Renal cortex interstitium (tissue), 11 donors: ENCODE data around the gene CEP290. TPM values are rescaled to one million over a fixed set of nuclear protein-coding genes. Genes with fewer than 3 reads are reported as not detected.
"Not testable (repeated sequence)": the region's sequence is repeated elsewhere in the genome, so short reads cannot be mapped to it uniquely, and the experiment has no call there.

Experiments used
- DNase-seq, 11 donors: peaks; one replicate each; pipeline ENCODE4 v3.0.0-alpha.2; 2013; ENCODE audit warnings: low read depth in 9 of 11, low spot score in 4 of 11; ENCODE audit errors: extremely low read depth in 1 of 11
- polyA plus RNA-seq, 3 donors: library from polyadenylated mRNA; unstranded; fragments of 120-200 nt; gene quantifications; one replicate each; pipeline ENCODE4 v1.2.1, GENCODE V29; 2013; ENCODE audit not compliant: insufficient read length in 3 of 3

CEP290 gene
- polyA plus RNA-seq, 3 donors: 22.5 to 29.9 (median 29.6) TPM

DNA sequence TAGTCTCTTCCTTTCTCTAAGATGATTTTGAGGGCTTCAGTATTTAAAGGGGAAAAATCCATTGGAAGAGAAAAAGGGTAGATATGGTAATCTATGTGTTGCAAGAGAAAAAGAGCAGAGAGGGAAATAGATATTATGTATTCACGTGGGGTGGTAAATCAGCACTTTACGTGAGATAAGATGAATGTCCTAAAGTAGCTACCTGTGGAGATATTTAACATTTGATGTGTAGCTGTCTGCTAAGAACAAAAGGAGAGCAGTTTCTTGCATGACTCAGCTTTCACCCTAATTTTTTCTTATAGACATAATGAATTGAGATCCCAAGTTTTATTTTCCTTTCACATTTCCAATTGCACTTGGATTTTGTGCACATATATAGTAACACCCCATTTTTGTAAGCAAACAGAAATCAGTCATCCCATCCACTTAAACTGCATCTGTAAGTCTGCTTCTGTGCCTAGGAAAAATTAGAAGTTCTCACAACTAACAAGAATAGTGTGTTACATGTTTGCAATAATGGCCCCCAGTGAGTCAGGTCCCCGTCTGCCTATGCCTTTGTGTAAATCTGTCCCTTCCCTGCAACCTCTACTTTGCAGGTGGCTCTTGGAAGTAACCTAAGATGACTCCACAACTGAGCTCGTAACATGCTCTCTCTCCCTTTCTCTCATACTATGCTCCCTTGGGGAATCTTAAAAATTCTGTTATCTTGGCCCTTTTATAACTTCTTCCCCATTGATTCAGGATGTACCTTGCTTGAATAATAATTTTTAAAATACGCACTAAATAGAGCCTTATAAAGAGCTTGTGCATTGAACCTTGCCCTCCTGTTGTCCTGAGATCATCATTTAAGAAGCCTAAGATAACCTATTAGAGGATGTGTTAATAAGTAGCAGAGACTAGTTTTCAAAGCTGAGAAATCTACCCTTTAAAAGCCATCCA is 3.9 kb upstream of the CEP290 start:
- DNase-seq: no peak

DNA sequence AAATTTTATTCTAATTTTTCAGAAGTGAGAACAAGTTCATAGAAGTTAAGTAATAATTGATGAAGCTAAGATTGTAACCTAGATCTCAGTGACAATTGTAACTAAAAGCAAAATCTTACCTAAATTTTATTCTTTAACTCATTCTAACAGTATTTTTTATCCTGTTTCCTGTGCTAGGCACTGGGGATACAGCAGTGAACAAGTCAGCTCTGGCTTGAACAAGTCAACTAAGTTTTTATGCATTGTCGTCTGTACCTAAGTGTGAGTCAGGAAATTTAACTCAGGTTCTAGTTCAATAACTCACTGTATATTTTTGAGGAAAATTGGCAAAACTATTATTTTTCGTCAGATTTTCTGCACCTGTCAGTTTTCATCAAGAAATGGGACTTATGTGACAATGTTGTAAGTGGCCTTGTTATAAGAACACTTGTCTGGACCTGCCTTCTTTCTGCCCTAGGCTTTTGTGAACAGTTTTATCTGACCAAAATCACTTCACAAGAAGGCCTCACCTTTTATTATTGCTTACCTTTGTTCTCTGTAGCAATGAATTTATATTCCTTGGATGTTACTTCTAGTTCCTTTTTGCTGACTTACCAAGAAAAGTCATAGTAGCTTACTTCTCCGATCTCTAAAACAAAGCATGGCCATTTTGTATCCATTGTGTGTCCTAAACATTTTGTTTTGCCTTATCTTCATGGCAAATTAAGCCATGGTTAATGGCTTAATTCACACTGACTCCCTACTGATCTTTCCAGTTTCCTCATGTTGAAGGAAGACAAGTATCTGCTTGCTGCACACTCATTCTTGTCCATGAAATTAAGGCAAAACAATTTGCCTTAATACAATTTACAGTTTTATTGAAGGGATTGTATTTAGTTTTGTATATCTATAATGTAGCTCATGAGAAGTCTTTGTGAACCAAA is 2.9 kb upstream of the CEP290 start:
- DNase-seq: no peak

DNA sequence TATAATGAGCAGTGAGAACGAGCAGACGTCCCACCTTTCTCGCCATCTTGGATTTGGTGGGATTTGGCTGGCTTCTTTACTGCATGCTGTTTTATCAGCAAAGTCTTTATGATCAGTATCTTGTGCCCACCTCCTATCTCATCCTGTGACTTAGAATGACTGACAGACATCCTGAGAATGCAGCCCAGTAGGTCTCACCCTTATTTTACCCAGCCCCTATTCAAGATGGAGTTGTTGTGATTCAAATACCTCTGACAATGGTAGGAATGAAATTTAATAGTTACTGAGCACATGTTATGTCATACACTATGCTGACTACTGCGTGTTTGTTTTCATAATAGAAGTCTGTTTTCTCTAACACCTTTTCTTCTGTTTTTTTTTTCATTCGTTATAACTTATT is 2.1 kb upstream of the CEP290 start:
- DNase-seq: no peak

DNA sequence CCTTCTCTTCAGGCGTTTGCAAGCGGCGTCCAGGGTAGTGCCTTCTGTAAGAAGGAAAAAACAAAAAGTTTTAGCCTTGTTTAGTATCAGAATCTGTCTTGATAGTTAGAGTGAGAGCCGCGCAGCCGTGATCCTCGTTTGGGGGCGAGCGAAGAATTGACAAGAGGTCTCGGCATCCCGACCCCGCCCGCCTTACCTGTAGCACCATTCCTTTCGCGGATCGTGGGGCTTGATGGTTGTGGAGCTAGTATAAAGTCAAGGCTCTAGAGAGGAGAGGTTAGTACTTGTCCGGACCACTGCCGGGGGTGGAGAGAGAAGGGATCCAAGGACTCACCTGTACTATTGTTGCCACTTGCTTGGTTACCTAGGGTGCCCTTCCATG is 713 bp upstream of the CEP290 start:
- DNase-seq: peak in 3 of 11 donors; percentile 3 to 9 (median 4)

DNA sequence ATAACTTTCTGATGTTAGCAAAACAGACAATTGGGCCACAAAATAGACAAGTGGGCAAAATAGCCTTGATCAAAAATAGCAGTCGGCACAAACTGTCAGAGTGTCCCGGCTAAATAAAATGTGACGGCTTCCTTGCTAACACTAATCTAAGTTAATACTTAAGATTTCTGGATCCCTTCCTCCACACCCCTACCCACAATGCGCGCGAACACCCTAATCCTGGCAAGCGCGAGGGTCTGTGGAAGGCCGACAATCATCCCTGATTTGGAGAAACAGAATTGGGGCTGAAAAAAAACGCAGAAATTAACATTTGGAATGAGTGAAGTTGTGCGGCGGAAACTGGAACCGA is 489 bp downstream of the CEP290 start:
- peak in 1 of 11 donors; percentile 1 for DNase-seq

DNA sequence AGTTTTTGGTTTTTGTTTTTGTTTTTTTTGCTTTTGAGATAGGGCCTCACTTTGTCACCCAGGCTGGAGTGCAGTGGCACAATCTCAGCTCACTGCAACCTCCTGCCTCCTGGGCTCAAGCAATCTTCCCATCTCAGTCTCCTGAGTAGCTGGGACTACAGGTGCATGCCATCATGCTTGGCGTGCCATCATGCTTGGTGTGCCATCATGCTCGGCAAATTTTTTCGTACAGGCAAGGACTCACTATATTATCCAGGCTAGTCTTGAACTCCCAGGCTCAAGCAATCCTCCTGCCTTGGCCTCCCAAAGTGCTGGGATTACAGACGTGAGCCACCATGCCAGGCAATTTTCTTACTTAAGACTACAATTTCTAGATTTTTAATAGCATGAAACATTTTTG is 2.2 kb downstream of the CEP290 start:
- not testable (repeated sequence) for DNase-seq

DNA sequence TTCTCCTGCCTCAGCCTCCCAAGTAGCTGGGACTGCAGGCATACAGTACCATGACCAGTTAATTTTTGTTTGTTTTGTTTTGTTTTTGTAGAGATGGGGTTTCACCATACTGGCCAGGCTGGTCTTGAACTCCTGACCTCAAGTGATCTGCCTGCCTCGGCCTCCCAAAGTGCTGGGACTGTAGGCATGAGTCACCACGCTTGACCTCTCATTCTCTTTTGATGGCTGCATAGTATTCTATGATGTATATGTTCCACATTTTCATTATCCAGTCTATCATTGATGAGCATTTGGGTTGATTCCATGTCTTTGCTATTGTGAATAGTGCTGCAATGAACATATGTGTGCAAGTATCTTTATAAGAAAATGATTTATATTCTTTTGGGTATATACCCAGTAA is 8.7 kb downstream of the CEP290 start:
- not testable (repeated sequence) for DNase-seq

DNA sequence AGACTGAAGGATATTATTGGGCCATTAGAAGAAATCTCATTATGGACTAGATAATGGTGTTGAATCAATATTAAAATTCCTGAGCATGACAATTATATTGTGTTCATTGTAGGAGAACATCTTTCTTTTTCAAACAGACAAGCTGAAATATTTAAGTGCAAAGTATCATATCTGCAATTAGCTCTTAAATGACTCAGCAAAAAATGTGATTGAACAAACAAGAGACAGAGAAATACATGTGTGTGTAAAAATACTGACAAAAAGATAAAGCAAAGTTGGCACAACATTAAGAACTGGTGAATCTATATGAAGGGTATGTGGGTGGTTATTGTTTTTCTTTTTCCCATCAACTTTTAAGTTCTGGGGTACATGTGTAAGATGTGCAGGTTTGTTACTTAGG is 9.5 kb downstream of the CEP290 start:
- DNase-seq: no peak

DNA sequence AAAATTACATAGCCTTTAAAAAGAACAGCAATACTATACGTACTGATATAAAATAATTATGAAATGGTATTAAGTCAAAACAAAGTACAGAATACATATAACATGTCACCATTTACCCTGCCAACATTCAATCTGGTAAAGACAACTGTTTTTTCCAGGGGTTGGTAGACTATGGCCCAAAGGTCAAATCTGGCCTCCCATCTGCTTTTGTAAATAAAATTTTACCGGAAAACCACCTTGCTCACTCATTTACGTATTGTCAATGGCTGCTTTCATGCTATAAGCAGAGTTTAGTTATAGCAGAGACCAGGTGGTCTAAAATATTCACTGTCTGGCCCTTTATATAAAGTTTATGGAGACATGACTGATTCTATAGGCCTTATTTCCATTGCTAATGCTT is 14.0 kb downstream of the CEP290 start:
- DNase-seq: no peak

DNA sequence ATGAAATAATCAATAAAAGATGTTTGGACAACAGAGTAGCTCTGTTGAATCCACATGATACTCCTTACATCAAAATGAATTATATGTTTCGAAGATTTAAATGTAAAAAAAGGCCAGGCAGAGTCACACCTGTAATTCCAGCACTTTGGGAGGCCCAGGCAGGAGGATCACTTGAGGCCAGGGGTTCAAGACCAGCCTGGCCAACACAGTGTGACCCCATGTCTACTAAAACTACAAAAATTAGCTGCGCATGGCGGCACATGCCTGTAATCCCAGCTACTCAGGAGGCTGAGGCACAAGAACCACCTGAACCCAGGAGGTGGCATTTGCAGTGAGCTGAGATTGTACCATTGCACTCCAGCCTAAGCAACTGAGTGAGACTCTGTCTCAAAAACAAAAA is 14.8 kb downstream of the CEP290 start:
- DNase-seq: no peak

DNA sequence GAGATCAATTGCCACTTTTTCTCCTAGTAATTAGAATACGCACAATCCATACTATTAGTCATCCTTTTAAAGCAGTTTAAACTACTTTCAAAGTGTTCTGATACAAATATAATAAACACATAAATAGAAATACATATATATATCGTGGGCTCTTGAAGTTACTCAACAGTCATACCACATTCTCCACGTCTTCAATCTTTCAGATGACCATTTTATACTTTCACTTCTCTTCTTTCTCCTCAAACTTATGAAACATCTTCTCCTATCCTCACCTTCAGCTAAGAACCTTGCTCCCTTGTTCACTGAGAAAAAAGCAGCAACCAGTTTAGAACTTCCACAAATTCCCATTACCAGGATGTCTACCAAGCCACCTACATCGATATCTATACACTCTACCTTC is 19.2 kb downstream of the CEP290 start:
- DNase-seq: no peak

DNA sequence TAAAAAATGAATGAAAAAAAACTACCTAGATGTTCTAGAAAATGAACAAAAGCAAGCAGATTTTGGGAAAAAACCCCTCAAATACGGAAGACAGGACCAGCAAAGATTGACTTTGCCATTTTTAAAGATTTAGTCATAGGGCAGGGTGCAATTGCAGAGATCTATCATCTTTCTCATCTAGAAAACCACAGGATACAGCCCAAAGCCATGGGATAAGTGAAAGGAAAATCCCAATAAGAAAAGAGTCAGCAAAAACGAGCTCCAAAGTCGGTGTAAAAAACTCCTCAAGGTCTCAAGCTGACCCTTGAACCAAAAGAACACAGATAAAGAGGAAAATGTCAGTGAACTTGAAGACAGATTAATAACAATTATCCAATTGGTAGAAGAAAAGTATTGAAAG is 28.0 kb downstream of the CEP290 start:
- no peak for DNase-seq

DNA sequence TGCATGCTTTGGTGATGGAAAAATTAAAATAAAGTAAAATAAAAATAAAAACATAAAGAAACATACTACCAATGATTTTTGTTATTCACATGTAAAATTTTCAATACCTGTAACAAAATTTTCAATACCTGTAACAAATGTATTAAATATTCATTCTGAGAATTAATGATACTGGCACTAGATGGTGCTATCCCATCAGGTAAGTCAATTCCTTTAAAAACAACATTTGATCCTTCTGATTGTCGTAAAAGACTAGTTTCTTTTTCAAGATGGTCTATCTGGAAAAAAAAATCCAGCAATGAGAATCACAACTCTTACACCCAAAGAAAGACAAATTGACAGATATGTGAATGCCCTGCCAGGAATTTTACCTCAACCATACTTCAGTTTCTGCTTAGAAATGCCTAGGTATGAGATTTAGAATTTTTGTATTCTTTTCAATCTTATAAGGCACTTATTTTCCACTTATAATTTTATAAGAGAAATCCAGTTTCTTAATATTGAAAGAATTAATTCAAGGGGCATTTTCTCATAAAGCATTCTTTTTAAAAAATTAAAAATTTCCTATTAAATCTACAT is 30.7 kb downstream of the CEP290 start:
- peak in 10 of 11 donors; percentile 1 to 30 (median 8) for DNase-seq

DNA sequence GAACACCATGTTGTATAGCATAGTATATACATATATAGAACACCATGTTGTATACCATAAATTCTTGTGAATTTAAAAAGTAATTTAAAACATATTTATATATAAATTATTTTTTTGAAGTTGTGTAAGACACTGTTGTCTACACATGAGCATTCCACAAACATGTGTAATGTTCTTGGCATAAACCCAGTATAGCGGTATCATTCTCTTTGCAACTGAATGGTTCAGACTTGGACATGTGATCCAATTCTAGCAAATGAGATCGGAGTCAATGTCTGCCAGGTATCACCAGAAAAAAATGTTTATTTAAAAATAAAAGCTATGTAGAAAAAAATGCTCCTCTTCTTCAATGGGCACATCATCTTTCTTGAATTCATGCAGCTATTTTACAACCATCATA is 33.9 kb downstream of the CEP290 start:
- no peak for DNase-seq

DNA sequence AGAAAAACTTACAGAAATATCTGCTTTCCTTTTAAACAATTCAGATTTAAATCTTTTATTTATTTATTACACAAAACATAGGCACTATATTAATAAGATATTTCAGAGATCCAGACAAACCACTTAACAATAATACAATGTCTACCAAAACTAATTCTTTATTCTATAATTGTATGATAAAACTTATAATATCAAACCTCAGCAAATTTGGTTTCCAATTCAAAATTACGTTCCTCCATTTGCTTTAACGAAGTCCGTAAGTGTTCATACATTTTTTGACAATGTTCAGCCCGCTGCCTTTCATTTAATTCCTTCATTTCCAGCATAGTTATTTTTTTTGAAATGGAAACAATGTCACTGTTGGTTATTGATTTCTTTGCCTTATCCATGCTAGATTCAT is 48.3 kb downstream of the CEP290 start:
- DNase-seq: no peak

DNA sequence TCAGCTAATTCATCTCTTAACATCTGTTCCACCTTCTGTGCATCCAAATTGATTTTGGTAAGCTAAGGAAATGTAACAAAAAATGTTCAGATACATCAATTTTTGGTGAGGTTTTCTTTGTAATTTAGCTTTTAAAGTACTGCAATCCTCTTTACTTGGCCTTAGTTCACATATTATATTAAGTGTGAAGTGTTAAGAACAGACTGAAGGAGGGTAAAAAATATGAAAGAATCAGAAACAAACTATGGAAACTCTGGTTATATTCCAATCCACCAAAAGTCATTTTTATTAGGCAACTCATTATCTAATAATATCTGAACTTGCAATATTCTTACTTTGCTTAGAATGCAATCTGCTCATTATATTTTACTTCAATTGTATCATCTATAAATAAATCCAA is 49.1 kb downstream of the CEP290 start:
- DNase-seq: no peak

DNA sequence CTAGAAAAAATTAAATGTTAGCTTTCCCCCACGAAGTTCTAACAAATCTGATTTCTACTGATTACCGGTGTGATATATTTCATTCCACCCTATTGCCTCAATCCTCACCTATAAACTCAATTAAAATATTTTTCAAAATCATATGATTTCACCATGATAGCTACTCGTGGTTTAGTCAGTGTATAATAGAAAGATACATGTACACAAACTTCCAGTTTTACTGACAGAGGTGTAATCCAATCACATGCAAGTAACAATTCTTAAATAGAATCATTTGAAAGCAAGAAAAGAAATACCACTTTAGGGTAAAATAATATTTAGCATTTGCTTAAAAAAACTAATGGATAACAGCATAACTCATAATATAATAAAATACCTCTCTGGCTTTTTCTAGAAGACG is 57.7 kb downstream of the CEP290 start:
- no peak for DNase-seq

DNA sequence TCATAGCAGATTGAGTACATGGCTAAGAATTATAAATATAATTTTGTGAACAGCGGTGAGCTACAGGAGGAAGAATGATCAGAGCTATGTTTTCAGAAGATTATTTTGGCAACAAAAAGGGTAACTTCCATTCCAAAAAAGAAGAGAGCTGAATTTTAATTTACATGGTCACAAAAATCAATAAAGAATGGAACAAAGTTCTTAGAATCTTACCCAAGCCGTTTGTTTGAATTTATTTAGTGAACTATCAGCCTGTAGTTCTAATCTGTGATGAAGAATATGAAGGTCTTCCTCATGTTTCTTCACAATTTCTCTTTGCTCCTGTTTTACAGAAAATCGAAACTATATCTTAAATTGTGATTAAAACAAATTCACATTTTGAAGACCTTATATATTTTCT is 58.3 kb downstream of the CEP290 start:
- DNase-seq: no peak

DNA sequence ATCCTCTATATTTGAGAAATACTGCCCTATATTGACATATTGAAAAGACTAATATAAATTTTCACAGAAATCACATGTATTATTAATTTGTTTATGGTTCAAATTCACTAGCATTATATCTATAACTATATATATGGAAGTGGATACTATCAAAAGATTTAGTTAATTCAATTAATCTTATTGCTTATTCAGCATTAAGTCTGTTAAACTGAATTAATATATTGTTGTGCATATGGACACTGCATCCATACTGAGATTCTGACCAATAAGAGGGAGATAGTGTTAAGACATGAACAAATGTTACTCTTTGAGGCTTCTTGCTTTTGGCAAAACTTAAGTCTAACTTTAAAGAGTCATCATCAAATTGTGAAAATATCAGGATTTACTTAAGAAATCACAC is 60.6 kb downstream of the CEP290 start:
- DNase-seq: no peak

DNA sequence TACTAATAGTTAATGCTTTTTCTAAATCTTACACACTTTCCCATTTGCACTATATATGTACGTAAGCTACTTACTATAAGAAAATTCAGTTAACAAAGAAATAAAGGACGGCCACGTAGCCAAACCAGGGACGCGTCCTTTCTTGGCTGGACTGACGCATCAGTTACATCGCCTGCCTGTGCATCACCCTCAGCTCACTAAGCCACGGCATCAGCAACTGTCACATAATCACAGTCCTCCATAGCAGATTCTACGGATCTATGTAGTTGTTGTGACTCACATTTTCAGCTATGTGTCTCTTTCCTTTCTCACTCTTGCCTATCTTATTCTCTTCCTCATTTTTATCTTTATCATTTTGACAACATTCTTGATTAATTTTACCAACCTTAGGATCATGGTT is 74.6 kb downstream of the CEP290 start:
- no peak for DNase-seq
